Stimulated activated CD4-positive, alpha-beta T cell treated with anti-CD3 and anti-CD28 coated beads, Interleukin-1b, Interleukin-23, amount 100 ng/mL, for 1 hour (primary cell): ENCODE data around the gene ZNF862.

Source experiments
- DNase-seq, 2 donors: peaks; one replicate each; pipeline ENCODE4 v3.0.0-alpha.2; 2020; ENCODE audit warnings: low read depth in 2 of 2

Gene ZNF862

GRCh38 chr7:149866139-149866778 is 28.1 kb downstream of the ZNF862 start:
- no peak for DNase-seq

GRCh38 chr7:149866779-149867447 is 28.7 kb downstream of the ZNF862 start:
- DNase-seq: no peak

- no peak for DNase-seq
Measured at GRCh38 chr7:149867762-149868622, 29.8 kb downstream of the ZNF862 start.

GRCh38 chr7:149868623-149869290 is 30.6 kb downstream of the ZNF862 start:
- no peak for DNase-seq

- DNase-seq: no peak
Measured at GRCh38 chr7:149869291-149869650, 31.1 kb downstream of the ZNF862 start.

- no peak for DNase-seq
Measured at GRCh38 chr7:149869867-149870266, 31.7 kb downstream of the ZNF862 start.

- DNase-seq: no peak
Measured at GRCh38 chr7:149870274-149870673, 32.1 kb downstream of the ZNF862 start.

GRCh38 chr7:149870701-149871483 is 32.7 kb downstream of the ZNF862 start:
- DNase-seq: no peak

- no peak for DNase-seq
Measured at GRCh38 chr7:149871576-149871975, 33.4 kb downstream of the ZNF862 start.

- DNase-seq: no peak
Measured at GRCh38 chr7:149872419-149873073, 34.4 kb downstream of the ZNF862 start.

- peak; percentile 78 to 81 for DNase-seq
Measured at GRCh38 chr7:149873074-149873969, 35.1 kb downstream of the ZNF862 start, which contains the start of gene ATP6V0E2. Gene ATP6V0E2, plus strand, starts transcription at chr7:149873969. Its CDS starts 97 bp downstream, at chr7:149874066.

- no peak for DNase-seq
Measured at GRCh38 chr7:149873970-149874643, 35.9 kb downstream of the ZNF862 start.

- DNase-seq: no peak
Measured at GRCh38 chr7:149874644-149875028, 36.5 kb downstream of the ZNF862 start.

GRCh38 chr7:149875396-149875795 is 37.2 kb downstream of the ZNF862 start:
- no peak for DNase-seq

- no peak for DNase-seq
Measured at GRCh38 chr7:149877890-149878522, 39.8 kb downstream of the ZNF862 start.

- DNase-seq: no peak
Measured at GRCh38 chr7:149878523-149878921, 40.3 kb downstream of the ZNF862 start.

- DNase-seq: no peak
Measured at GRCh38 chr7:149879271-149879743, 41.1 kb downstream of the ZNF862 start.
